Epithelial cell of proximal tubule (primary cell): Measurements from ENCODE around the gene PCDHGA11. TPM values are rescaled to one million over a fixed set of nuclear protein-coding genes. Genes with fewer than 3 reads are reported as not detected.
"Not testable (repeated sequence)": the region's sequence is repeated elsewhere in the genome, so short reads cannot be mapped to it uniquely, and the experiment has no call there.

Experiments used
- DNase-seq: peaks from one replicate; pipeline ENCODE4 v3.0.0-alpha.2; 2011; ENCODE audit warnings: low read depth
- H3K4me3 ChIP-seq: 2 replicates; pipeline ENCODE4 v1.5.1; 2011; ENCODE audit warnings: low read depth, mild to moderate bottlenecking, low read length
- total RNA-seq: library from RNA; depleted of rRNA; stranded (reverse); fragments of >200 nt; gene quantifications from 2 replicates; pipeline ENCODE4 v1.2.3, GENCODE V29; 2015
- TF ChIP-seq, protein P1 (sequence below): conservative IDR thresholded peaks from 2 replicates; pipeline ENCODE4 v1.5.1; 2012; ENCODE audit warnings: low read depth, mild to moderate bottlenecking, low read length

PCDHGA11 gene
- total RNA-seq, 1 donor from 2014 or later = 2.6 TPM

DNA sequence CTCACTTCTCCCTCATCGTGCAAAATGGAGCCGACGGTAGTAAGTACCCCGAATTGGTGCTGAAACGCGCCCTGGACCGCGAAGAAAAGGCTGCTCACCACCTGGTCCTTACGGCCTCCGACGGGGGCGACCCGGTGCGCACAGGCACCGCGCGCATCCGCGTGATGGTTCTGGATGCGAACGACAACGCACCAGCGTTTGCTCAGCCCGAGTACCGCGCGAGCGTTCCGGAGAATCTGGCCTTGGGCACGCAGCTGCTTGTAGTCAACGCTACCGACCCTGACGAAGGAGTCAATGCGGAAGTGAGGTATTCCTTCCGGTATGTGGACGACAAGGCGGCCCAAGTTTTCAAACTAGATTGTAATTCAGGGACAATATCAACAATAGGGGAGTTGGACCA, 10.4 kb downstream of the PCDHGA11 start:
- DNase-seq = no peak
- H3K4me3 ChIP-seq = no peak overlapping the region
- TF ChIP-seq, protein P1, sequence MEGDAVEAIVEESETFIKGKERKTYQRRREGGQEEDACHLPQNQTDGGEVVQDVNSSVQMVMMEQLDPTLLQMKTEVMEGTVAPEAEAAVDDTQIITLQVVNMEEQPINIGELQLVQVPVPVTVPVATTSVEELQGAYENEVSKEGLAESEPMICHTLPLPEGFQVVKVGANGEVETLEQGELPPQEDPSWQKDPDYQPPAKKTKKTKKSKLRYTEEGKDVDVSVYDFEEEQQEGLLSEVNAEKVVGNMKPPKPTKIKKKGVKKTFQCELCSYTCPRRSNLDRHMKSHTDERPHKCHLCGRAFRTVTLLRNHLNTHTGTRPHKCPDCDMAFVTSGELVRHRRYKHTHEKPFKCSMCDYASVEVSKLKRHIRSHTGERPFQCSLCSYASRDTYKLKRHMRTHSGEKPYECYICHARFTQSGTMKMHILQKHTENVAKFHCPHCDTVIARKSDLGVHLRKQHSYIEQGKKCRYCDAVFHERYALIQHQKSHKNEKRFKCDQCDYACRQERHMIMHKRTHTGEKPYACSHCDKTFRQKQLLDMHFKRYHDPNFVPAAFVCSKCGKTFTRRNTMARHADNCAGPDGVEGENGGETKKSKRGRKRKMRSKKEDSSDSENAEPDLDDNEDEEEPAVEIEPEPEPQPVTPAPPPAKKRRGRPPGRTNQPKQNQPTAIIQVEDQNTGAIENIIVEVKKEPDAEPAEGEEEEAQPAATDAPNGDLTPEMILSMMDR = no peak

DNA sequence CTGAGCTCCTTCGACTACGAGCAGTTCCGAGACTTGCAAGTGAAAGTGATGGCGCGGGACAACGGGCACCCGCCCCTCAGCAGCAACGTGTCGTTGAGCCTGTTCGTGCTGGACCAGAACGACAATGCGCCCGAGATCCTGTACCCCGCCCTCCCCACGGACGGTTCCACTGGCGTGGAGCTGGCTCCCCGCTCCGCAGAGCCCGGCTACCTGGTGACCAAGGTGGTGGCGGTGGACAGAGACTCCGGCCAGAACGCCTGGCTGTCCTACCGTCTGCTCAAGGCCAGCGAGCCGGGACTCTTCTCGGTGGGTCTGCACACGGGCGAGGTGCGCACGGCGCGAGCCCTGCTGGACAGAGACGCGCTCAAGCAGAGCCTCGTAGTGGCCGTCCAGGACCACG, 11.5 kb downstream of the PCDHGA11 start:
- not testable (repeated sequence) for H3K4me3 ChIP-seq, DNase-seq

DNA sequence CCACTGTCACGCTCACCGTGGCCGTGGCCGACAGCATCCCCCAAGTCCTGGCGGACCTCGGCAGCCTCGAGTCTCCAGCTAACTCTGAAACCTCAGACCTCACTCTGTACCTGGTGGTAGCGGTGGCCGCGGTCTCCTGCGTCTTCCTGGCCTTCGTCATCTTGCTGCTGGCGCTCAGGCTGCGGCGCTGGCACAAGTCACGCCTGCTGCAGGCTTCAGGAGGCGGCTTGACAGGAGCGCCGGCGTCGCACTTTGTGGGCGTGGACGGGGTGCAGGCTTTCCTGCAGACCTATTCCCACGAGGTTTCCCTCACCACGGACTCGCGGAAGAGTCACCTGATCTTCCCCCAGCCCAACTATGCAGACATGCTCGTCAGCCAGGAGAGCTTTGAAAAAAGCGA, 11.9 kb downstream of the PCDHGA11 start:
- DNase-seq, H3K4me3 ChIP-seq: not testable (repeated sequence)

DNA sequence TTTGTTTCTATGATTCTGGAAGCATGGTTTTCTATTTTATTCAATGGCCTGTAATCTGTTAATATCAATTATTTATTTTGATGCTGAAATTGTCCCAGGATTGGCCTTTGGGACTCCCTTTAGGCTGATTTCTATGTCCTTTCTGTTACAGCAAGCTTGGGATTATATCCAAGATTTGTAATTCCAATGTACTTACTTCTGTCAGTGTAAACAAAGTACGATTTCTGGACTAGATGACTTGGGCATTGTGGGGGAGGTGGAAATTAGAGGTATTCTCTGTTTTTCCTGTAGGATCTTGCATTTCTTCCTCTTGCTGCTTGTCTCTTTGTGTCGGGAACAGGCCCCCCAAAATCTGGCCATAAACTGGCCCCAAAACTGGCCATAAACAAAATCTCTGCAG, 13.2 kb downstream of the PCDHGA11 start:
- H3K4me3 ChIP-seq = no peak overlapping the region
- DNase-seq = no peak

DNA sequence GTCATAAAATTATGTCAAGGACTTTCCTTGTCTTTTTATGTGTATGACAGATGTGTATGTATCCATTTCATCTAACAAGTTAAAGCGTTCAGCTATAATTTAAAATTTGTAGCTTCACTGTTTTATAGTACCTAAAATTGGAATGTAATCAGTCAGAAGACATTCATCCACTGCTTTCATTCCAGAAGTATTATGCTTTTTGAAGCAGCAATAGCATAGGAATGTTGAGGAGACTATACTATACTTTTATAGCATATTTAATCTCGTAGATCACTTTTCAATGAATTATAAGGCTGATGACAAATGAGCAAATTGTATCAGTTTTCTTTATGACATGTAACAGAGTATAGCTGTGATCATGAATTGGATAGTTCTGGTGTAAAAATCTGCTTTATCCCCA, 16.4 kb downstream of the PCDHGA11 start:
- TF ChIP-seq, protein P1 = no peak
- no peak for DNase-seq
- H3K4me3 ChIP-seq = no peak overlapping the region

More for the DNA sequence above, 13.2 kb downstream of the PCDHGA11 start:
- TF ChIP-seq, protein P1 = no peak

DNA sequence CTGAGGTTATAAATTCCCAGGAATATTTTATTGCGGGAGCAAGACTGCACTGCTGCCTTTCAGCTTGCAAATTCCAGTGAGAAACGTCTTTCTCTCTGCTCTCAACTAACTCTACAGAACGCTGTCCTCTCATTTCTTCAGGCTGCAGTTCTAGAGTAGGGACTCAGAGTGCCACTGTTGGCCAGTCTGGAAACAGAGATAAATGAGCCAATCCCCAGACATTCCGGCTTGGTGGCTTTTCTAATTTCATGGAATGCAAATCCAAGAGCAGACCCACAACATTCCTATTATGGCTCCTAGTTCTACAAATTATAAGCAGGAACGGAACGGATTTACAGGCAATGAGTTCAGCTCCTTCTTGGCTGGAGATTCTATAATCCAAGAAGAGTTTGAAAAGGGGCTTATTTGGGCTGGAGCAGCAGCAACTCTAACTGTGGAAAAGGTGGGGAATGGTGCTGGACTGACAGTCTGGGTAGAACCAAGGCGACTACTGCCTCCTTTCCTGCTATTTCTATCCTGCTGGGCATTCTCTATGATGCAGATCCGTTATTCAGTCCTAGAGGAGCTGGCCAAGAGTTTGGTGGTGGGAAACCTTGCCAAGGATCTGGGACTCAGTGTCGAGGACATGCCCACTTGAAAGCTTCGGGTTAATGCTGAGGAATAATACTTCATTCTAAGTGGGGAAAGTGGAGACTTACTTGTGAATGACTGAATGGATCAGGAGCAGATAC, 18.7 kb downstream of the PCDHGA11 start:
- H3K4me3 ChIP-seq = no peak overlapping the region
- TF ChIP-seq, protein P1 = no peak

DNA sequence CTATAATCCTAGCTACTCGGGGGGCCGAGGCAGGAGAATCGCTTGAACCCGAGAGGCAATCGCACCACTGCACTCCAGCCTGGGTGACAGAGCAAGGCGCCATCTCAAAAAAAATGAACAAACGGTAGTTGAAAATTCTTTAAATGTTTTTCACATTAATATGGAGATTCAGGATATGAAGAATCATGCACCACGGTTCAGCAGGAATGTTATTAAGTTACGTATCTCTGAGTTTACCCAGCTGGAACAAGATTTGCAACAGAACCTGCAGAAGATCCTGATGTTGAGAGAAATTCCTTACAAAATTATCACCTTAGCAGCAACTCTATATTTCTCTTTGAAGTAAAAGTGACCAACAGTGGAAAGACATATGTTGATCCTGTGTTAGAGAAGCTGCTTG, 19.5 kb downstream of the PCDHGA11 start:
- TF ChIP-seq, protein P1 = no peak
- no peak for DNase-seq
- H3K4me3 ChIP-seq = no peak overlapping the region

More for the DNA sequence above, 18.7 kb downstream of the PCDHGA11 start:
- DNase-seq = no peak

DNA sequence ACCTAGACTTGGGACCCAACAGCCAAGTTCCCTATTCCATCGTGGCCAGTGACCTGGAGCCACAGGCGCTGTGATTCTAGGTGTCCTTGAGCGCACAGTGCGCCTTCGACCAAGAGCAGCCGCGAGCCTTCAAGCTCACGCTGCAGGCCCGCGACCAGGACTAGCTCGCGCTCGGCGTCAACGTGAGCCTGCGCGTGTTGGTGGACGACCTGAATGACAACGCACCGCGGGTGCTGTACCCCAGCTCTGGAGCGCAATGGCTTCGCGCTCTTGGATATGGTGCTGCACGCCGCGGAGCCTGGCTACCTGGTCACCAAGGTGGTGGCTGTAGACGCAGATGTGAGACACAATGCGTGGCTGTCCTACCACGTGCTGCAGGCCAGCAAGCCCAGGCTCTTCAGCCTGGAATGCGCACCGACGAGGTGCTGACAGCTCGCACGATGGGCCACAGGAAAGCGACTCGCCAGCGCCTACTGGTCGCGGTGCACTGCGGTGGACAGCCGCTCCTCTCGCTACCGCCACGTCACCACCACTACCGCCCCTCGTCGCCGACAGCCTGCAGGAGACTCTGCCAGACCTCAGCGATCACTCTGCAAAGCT, 20.8 kb downstream of the PCDHGA11 start:
- no peak for DNase-seq
- no peak overlapping the region for H3K4me3 ChIP-seq
- TF ChIP-seq, protein P1 = no peak
